HG03469 (cell line): ENCODE measurements around the gene CYP46A1.
A peak's percentile ranks its signal among the peaks of the same experiment; 100 is the strongest.

ENCODE experiments used
- ATAC-seq: cut with Tn5 transposase; IDR thresholded peaks from one replicate; pipeline ENCODE4 v1.9.1; 2021; ENCODE audit warnings: mild to moderate bottlenecking, moderate library complexity, moderate number of reproducible peaks; ENCODE audit not compliant: unreplicated experiment

CYP46A1 gene

DNA sequence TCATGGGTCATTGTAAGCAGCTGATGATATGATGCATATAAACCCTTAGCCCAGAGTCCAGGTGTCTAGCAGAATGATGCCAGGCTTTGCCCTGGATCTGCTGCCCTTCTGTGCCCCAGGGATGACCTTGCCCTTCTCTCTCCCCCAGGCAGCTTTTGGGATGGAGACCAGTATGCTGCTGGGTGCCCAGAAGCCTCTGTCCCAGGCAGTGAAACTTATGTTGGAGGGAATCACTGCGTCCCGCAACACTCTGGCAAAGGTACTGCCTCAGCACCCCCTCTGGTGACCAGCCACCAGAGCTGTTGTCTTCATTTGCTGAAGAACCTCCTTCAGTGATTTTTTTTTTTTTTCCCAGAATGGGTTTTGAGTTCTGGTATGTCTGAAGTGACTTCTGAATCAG lies 23.3 kb downstream of the CYP46A1 start:
- ATAC-seq: no peak

DNA sequence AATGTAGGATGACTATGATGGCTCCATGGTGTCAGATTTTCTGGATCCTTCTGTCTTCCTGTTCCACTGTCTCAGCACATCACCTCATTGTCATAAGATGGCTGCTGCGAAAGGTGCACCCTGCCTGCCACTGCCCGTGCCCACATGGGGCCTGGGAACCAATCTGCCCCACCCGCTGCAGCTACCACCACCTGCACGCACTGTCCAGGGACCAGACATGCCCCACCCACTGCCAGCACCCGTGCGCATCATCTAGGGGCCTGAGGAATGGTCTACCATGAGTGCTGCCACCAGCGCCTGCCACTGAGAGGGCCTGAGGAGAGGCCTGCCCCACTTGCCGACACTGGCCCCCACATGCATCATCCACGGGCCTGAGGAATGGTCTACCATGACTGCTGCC lies 23.8 kb downstream of the CYP46A1 start:
- no peak for ATAC-seq

- ATAC-seq: no peak
Measured at GRCh38 chr14:99708449-99708848, 24.4 kb downstream of the CYP46A1 start.

DNA sequence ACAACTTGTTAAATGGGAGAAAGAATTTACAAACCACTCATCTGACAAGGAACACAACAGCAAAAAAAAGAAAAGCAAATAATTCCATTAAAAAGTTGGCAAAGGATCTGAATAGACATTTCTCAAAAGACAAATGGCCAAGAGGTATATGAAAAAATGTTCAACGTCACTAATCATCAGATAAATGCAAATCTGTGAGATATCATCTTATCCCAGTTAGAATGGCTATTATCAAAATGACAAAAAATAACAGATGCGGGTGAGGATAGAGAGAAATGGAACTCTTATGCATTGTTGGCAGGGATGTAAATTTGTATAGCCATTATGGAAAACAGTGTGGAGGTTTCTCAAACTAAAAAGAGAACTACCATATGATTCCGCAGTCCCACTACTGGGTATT lies 29.9 kb downstream of the CYP46A1 start:
- no peak for ATAC-seq

GRCh38 chr14:99715266-99716000 lies 31.3 kb downstream of the CYP46A1 start:
- ATAC-seq: no peak

DNA sequence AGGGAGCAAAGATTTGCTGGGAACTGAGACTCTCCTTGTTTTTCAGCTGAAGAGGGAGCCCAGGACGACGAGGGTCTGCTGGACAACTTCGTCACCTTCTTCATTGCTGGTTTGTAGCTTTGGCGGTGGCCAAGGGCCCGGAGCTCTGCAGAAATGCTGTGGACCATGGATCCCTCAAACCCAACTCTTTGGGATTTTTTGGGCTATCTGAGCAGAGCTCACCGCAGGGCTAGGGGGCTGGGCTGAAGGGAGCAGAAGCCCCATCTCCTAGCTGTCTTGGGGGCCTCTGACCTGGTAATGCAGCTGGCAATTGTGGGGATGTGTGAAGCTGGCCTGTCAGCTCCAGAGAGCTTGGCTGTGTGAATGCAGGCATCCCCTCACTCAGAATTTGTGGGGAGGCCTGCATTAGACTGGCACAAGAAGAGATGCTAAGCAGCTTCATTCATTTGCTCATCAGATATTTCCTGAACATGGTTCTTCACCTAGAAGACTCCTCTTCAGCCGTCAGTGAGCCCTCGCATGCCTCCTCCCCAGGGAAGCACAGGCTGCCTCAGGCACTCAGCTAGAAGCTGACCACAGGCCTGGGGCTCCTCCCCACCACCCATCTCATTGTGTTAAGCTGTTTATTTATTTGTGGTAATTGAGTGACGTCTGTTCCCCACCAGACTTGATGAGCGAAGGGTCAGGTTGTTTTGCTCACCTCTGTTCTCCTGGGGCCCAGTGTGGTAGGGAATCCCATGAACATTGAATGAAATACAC lies 32.2 kb downstream of the CYP46A1 start:
- no peak for ATAC-seq

- ATAC-seq: no peak
Measured at GRCh38 chr14:99716850-99717681, 33.0 kb downstream of the CYP46A1 start.

DNA sequence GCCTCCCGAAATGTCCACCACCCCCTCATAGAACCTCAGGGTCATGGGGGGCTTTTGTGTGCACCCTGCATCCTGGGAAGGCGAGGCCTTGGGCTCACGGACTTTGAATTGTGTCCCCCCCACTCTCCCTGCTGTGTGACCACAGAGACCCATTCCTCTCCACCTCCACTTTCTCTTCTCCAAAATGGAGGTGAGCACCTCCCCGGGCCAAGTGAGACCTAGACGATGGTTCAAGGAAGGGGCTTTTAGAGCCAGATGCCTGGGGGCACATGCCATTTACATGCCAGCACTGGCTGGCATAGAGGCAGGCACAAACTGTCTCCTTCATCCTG lies 33.5 kb downstream of the CYP46A1 start:
- ATAC-seq: no peak

- ATAC-seq: peak; percentile 82
Measured at GRCh38 chr14:99718031-99718810, 34.1 kb downstream of the CYP46A1 start.

- ATAC-seq: peak; percentile 38
Measured at GRCh38 chr14:99718811-99719192, 34.7 kb downstream of the CYP46A1 start.

- no peak for ATAC-seq
Measured at GRCh38 chr14:99720941-99721791, 37.1 kb downstream of the CYP46A1 start.

DNA sequence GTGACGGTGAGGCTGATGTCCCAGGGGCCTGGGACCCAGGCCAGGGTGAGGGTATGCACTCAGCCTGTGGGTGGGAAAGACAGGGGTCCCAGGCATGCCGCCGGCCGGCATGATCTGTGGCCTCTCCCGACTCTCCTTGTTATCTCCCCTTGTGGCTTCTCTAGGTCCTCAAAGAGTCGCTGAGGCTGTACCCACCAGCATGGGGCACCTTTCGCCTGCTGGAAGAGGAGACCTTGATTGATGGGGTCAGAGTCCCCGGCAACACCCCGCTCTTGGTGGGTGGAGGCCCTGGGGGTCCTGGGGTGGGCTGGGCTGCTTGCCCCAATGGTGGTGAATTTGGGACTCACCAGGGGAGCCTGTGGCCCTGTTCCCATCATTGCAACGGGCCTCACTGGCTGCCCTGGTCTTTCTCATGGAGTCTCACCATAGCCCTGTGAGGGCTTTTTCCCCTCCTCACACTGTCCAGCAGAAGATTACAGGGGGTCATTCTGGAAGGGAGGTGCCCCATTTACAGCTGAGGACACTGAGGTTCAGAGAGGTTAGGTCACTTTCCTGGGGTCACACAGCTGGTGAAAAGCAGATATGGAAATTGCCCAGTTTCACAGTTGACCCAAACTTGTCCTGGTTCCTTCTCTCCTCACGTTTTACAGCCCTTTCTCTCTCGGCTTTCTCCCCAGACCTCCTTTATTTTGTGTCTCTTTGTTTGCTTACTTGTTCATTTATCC lies 37.9 kb downstream of the CYP46A1 start:
- no peak for ATAC-seq

- no peak for ATAC-seq
Measured at GRCh38 chr14:99722741-99723140, 38.6 kb downstream of the CYP46A1 start.

DNA sequence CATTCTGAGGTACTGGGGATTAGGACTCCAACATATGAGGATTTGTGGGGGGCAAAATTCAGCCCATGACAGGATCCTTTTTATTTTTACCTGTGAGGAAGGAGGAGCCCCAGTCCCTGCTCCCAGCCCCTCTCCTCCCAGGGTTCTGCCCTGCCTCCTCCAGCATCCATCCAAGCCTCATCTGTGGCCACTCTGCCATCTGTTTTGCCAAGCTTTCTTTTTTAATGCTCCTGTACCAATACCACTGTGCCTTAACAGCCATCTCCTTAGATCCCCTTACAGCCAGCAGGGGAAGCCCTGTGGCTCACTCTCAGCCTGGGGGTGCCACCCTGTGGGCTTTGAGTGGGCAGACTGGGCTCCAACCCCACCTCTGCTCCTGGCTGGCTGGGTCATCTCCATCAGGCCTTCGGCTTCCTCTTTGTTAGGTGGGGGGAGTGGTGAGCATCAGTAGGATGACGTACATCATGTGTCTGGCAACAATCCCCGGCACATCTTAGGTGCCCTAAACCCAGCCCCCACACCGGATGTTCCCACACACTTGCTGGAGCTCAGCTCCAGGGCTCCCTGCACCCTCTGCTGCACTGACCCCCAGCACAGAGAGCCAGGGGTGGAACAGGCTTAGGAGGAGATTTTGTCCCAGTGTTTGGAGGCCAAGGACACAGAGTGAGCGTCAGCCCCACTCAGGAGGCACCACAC lies 40.2 kb downstream of the CYP46A1 start:
- no peak for ATAC-seq

DNA sequence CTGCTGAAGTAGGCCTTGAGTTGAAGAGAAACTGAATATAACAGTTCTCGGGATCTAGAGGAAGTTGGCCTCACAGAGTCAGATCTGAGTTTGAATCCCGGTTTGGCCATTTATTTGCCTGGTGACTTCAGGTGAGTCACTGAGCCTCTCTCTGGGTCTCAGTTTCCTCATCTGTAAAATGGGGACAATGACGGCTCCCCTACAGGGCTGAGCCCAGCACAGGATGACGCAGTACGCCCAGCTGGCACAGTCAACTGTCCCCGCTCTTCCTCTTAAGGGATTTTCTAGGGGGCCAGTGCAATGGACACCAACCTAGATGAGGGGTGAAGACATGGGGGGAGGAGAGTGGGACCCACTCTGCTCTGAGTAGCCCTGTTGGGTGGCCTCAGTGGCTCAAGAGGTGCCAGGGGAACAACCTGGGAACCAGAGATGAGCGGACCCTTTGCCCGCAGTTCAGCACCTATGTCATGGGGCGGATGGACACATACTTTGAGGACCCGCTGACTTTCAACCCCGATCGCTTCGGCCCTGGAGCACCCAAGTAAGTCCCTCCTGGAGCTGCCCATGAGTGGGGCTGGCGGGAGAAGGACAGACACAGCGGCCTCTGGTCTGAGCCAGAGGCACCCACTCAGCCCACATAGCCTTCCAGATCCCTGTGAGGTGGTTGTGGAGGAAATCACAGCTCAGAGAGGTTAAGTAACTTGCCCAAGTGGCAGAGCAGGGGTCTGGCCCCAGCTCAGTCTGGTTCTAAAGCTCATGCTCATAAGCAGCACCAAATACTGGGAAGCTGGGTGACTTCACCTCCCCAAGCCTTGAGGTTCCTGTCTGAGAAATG lies 41.1 kb downstream of the CYP46A1 start:
- ATAC-seq: no peak

GRCh38 chr14:99725774-99726537 lies 41.9 kb downstream of the CYP46A1 start:
- no peak for ATAC-seq

DNA sequence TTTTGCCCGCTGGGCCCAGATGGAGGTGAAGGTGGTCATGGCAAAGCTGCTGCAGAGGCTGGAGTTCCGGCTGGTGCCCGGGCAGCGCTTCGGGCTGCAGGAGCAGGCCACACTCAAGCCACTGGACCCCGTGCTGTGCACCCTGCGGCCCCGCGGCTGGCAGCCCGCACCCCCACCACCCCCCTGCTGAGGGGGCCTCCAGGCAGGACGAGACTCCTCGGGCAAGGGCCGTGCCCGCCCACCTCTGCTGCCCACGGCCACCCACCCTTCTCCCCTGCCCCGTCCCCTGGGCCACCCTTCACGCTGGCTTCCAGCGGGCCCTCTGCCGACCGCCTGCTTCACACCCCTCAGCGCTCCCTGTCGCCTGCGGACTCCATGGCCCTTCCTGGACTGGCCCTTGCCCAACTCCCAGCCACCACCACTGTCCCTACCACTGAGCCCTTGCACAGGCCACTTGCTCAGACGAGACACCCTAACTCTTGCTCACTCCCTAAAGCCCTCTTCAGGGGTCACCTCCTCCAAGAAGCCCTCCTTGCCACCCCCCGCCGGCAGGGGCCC lies 42.5 kb downstream of the CYP46A1 start:
- no peak for ATAC-seq
